DND-41 (cell line): ENCODE measurements around the gene URB1.

ENCODE experiments used
- CTCF ChIP-seq: IDR thresholded peaks from 2 replicates; pipeline ENCODE4 v1.5.1; 2012; ENCODE audit warnings: borderline replicate concordance, low read length, moderate library complexity, mild to moderate bottlenecking; ENCODE audit not compliant: poor library complexity, severe bottlenecking; ENCODE audit errors: extremely low read depth
- EZH2 ChIP-seq: IDR thresholded peaks from 3 replicates; pipeline ENCODE4 v1.6.1; 2012; ENCODE audit warnings: borderline replicate concordance, low read depth, mild to moderate bottlenecking, moderate library complexity, low read length, inconsistent platforms; ENCODE audit not compliant: severe bottlenecking

DNA sequence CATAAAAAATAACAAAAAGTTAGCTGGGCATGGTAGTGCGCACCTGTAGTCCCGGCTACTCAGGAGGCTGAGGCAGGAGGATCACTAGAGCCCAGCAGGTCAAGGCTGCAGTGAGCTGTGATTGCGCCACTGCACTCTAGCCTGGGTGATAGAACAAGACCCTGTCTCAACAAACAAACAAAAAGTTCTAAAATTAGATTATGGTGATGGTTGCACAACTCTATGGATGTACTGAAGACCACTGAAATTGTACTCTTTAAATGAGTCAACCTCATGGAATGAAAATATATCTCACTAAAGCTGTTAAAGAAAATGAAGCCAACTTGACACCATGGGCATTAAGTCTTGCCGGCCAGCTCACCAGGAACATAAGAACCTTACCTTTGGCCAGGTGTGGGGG is 85.1 kb downstream of the URB1 start:
- no peak for TF ChIP-seq CTCF
- no peak for TF ChIP-seq EZH2
